CD14-positive monocyte (primary cell): Measurements from ENCODE around the gene DRC7. TPM values are rescaled to one million over a fixed set of nuclear protein-coding genes. Genes with fewer than 3 reads are reported as not detected.

ENCODE experiments used
- DNase-seq, 3 donors: peaks; one replicate each; pipeline ENCODE4 v3.0.0-alpha.2; 2011 to 2022
- H2AFZ ChIP-seq: 2 replicates; pipeline ENCODE4 v1.6.0; 2012; ENCODE audit warnings: mild to moderate bottlenecking, low read depth, low read length, inconsistent platforms; ENCODE audit not compliant: insufficient read depth, poor library complexity, severe bottlenecking
- H3K27ac ChIP-seq, 2 donors: 1 replicate in 1 of 2; 2 replicates in 1 of 2; pipeline ENCODE4 v1.5.1; 2012 to 2013; ENCODE audit warnings: low read length in 2 of 2, control low read depth in 1 of 2, inconsistent platforms in 1 of 2, low read depth in 1 of 2, mild to moderate bottlenecking in 1 of 2
- H3K27me3 ChIP-seq, 2 donors: one replicate each; pipeline versions ENCODE4 v1.6.0 to v1.6.1; 2011 to 2013; ENCODE audit warnings: low read length in 2 of 2; ENCODE audit not compliant: control insufficient read depth in 2 of 2, insufficient read depth in 2 of 2
- H3K36me3 ChIP-seq, 2 donors: replicated peaks in 1 of 2; 1 replicate in 1 of 2; 2 replicates in 1 of 2; pipeline versions ENCODE4 v1.5.1 to v1.6.1; 2012 to 2013; ENCODE audit warnings: low read length in 2 of 2, control low read depth in 1 of 2, inconsistent platforms in 1 of 2, mild to moderate bottlenecking in 1 of 2; ENCODE audit not compliant: insufficient read depth in 2 of 2, control insufficient read depth in 1 of 2
- H3K4me1 ChIP-seq, 2 donors: 1 replicate in 1 of 2; 2 replicates in 1 of 2; pipeline versions ENCODE4 v1.5.1 to v1.6.1; 2012 to 2013; ENCODE audit warnings: low read length in 2 of 2, control low read depth in 1 of 2, inconsistent platforms in 1 of 2, mild to moderate bottlenecking in 1 of 2, moderate library complexity in 1 of 2; ENCODE audit not compliant: insufficient read depth in 2 of 2, control insufficient read depth in 1 of 2
- H3K4me2 ChIP-seq: replicated peaks from 2 replicates; pipeline ENCODE3; 2012; ENCODE audit warnings: low read length, moderate library complexity, mild to moderate bottlenecking; ENCODE audit not compliant: poor library complexity, severe bottlenecking; ENCODE audit errors: extremely low read depth
- H3K4me3 ChIP-seq, 3 experiments: fragments of 200-600 bp in 1 of 3; sonication (generic) in 1 of 3; replicated peaks in 1 of 3; 1 replicate in 2 of 3; 2 replicates in 1 of 3; pipeline ENCODE4 v1.5.1; 2011 to 2013; ENCODE audit warnings: low read length in 3 of 3, mild to moderate bottlenecking in 3 of 3, control low read depth in 2 of 3, low read depth in 2 of 3, inconsistent platforms in 1 of 3, moderate library complexity in 1 of 3
- H3K79me2 ChIP-seq: 2 replicates; pipeline ENCODE4 v1.6.0; 2012; ENCODE audit warnings: mild to moderate bottlenecking, control low read depth, inconsistent platforms, low read length, moderate library complexity; ENCODE audit not compliant: insufficient read depth
- H3K9ac ChIP-seq: 2 replicates; pipeline ENCODE4 v1.6.0; 2017; ENCODE audit warnings: low read length, mild to moderate bottlenecking; ENCODE audit not compliant: insufficient read depth, poor library complexity, severe bottlenecking
- H3K9me3 ChIP-seq, 2 donors: replicated peaks in 1 of 2; 1 replicate in 1 of 2; 2 replicates in 1 of 2; pipeline versions ENCODE4 v1.5.1 to v1.6.1; 2012 to 2013; ENCODE audit warnings: low read length in 2 of 2, control low read depth in 1 of 2; ENCODE audit not compliant: control insufficient read depth in 1 of 2, insufficient read depth in 1 of 2
- H4K20me1 ChIP-seq: 2 replicates; pipeline ENCODE4 v1.6.0; 2012; ENCODE audit warnings: mild to moderate bottlenecking, low read length, control low read depth, moderate library complexity; ENCODE audit not compliant: insufficient read depth
- H3K27ac Mint-ChIP-seq, 7 donors: one replicate each; pipeline ENCODE4 v1.8.0; 2020; ENCODE audit warnings: mild to moderate bottlenecking in 7 of 7, mixed read lengths in 7 of 7, moderate library complexity in 6 of 7, inconsistent platforms in 2 of 7
- H3K27me3 Mint-ChIP-seq, 3 donors: one replicate each; pipeline ENCODE4 v1.8.0; 2021 to 2022; ENCODE audit warnings: low read depth in 3 of 3, mild to moderate bottlenecking in 3 of 3, mixed read lengths in 3 of 3, moderate library complexity in 3 of 3, inconsistent platforms in 1 of 3
- H3K36me3 Mint-ChIP-seq, 2 donors: one replicate each; pipeline ENCODE4 v1.8.0; 2020; ENCODE audit warnings: mixed read lengths in 2 of 2, inconsistent platforms in 1 of 2, mild to moderate bottlenecking in 1 of 2
- H3K4me1 Mint-ChIP-seq: one replicate; pipeline ENCODE4 v1.8.0; 2020; ENCODE audit warnings: mild to moderate bottlenecking, mixed read lengths
- H3K4me3 Mint-ChIP-seq, 2 donors: one replicate each; pipeline ENCODE4 v1.8.0; 2020; ENCODE audit warnings: mild to moderate bottlenecking in 2 of 2, mixed read lengths in 2 of 2, moderate library complexity in 1 of 2
- H3K9me3 Mint-ChIP-seq, 7 donors: one replicate each; pipeline ENCODE4 v1.8.0; 2020 to 2022; ENCODE audit warnings: mixed read lengths in 7 of 7, mild to moderate bottlenecking in 6 of 7, moderate library complexity in 6 of 7, inconsistent platforms in 2 of 7
- WGBS: methylation state at CpG from one replicate; pipeline ENCODE4 v1.1.5; 2013; ENCODE audit warnings: missing lambda C conversion rate; ENCODE audit not compliant: insufficient coverage; 5-methylcytosine and 5-hydroxymethylcytosine counted together
- intact Hi-C, 2 donors: fragments of 100-400 bp; cut with micrococcal nuclease; formaldehyde crosslinking; loops; one replicate each; pipeline versions ENCODE4 v1.15.0 to v1.15.1; 2023
- polyA plus RNA-seq, 3 donors: library from polyadenylated mRNA; depleted of rRNA in 1 of 3; unstranded in 2 of 3; stranded (reverse) in 1 of 3; fragments of 300-500 nt in 2 of 3; fragments of >200 nt in 1 of 3; fragmentation: Illumina TruSeq in 2 of 3; gene quantifications; 1 replicate in 2 of 3; 2 replicates in 1 of 3; pipeline ENCODE4 v1.2.3, GENCODE V29; 2012 to 2021
- TF ChIP-seq, protein P1 (sequence below): fragments of 200-600 bp; IDR thresholded peaks from one replicate; pipeline ENCODE4 v1.8.0; 2022; ENCODE audit warnings: antibody characterized with exemption, mild to moderate bottlenecking

DRC7 gene
- polyA plus RNA-seq, 3 donors = 0.11 to 0.41 TPM; not detected in 1

DNA sequence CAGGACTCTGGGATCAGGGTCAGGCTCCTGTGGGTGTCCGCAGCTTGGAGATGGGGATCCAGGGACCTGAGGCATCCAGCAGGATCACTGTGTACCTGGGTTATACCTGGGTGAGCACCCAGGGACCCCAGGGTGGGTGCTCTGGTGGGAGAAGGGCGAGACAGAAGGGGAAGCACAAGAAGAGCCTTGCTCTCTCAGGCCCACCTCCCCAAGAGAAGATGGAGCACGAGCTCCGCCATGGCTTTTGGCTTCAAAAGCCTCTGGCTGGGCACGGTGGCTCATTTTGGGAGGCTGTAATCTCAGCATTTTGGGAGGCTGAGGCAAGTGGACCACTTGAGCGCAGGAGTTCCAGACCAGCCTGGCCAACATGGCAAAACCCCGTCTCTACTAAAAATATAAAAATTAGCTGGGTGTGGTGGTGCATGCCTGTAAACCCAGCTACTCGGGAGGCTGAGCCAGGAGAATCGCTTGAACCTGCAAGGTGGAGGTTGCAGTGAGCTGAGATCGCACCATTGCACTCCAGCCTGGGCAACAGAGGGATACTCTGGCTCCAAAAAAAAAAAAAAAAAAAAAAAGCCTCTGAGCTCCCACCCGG is 8.9 kb downstream of the DRC7 start:
- Histone ChIP-seq H3K27me3 (no peaks in the 10 kb centered on the region), H3K27ac (no peak overlapping the region), H3K4me1 (no peaks in the 10 kb centered on the region), H3K9me3 (no peaks in the 10 kb centered on the region), H3K79me2 (no peaks in the 10 kb centered on the region), H3K9ac (no peak overlapping the region), H3K4me3 (no peak overlapping the region), H4K20me1 (no peaks in the 10 kb centered on the region), H2AFZ (no peak overlapping the region), H3K4me2 (no peak overlapping the region), H3K36me3 (no peaks in the 10 kb centered on the region)
- Mint-ChIP-seq H3K9me3 (peaks cover 0 to 3% (median 0%) of the 10 kb centered on the region in 7 donors), H3K27ac (no peak overlapping the region), H3K36me3 (no peaks in the 10 kb centered on the region), H3K4me1 (no peaks in the 10 kb centered on the region), H3K27me3 (peaks cover 0 to 2% (median 0%) of the 10 kb centered on the region in 3 donors), H3K4me3 (no peak overlapping the region)
- TF ChIP-seq, protein P1, sequence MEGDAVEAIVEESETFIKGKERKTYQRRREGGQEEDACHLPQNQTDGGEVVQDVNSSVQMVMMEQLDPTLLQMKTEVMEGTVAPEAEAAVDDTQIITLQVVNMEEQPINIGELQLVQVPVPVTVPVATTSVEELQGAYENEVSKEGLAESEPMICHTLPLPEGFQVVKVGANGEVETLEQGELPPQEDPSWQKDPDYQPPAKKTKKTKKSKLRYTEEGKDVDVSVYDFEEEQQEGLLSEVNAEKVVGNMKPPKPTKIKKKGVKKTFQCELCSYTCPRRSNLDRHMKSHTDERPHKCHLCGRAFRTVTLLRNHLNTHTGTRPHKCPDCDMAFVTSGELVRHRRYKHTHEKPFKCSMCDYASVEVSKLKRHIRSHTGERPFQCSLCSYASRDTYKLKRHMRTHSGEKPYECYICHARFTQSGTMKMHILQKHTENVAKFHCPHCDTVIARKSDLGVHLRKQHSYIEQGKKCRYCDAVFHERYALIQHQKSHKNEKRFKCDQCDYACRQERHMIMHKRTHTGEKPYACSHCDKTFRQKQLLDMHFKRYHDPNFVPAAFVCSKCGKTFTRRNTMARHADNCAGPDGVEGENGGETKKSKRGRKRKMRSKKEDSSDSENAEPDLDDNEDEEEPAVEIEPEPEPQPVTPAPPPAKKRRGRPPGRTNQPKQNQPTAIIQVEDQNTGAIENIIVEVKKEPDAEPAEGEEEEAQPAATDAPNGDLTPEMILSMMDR = no peak
- 96% methylated on average over 7 of the region's 11 CpGs for WGBS
- intact Hi-C loops = no loop called here
- DNase-seq = no peak

- Mint-ChIP-seq H3K9me3 (peaks cover 0 to 4% (median 0%) of the 10 kb centered on the region in 7 donors), H3K27me3 (peaks cover 0 to 2% (median 0%) of the 10 kb centered on the region in 3 donors), H3K36me3 (no peaks in the 10 kb centered on the region), H3K4me3 (no peak overlapping the region), H3K27ac (no peak overlapping the region), H3K4me1 (no peaks in the 10 kb centered on the region)
- Histone ChIP-seq H3K9ac (no peak overlapping the region), H3K4me3 (no peak overlapping the region), H3K27ac (no peak overlapping the region), H3K79me2 (no peaks in the 10 kb centered on the region), H4K20me1 (no peaks in the 10 kb centered on the region), H3K9me3 (no peaks in the 10 kb centered on the region), H3K36me3 (no peaks in the 10 kb centered on the region), H2AFZ (no peak overlapping the region), H3K4me2 (no peak overlapping the region), H3K4me1 (no peaks in the 10 kb centered on the region), H3K27me3 (no peaks in the 10 kb centered on the region)
- WGBS = 84% methylated on average over 4 of the region's 11 CpGs
- no peak for DNase-seq
- TF ChIP-seq, protein P1 = no peak
- intact Hi-C loops = no loop called here
These were observed 9.7 kb downstream of the DRC7 start for GRCh38 chr16:57704011-57704904.
